ENCODE data around the gene AXL. TPM values are rescaled to one million over a fixed set of nuclear protein-coding genes. Genes with fewer than 3 reads are reported as not detected.

AXL gene
- total and polyA plus RNA-seq, 9 of the 15 experiments (the other 6 are each of a cell fraction or from before 2014, with no cell fraction given): 0.80 to 6.6 (median 1.6) TPM

DNA sequence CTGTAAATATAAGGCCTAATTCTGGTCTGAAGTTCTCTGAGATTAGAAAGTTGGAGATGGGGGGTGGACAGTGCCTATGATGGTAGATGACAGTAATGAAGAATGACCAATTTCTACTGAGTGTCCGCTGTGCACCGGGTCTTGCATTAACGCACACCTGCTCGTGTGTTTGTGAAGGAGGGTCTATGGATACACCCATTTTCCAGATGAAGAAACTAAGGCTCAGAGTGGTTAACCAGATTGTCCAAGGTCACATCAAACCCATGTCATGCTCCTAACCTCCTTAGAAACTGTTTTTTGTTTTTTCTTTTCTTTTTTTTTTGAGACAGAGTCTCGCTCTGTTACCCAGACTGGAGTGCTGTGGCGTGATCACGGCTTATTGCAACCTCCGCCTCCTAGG is 13.7 kb downstream of the AXL start:
- POLR2A ChIA-PET: no interaction called here
- H3K9ac ChIP-seq (ENCODE audit: insufficient read depth in 1 of 2, low read depth in 2 of 2, low read length in 2 of 2): no peak overlapping the region
- no peaks in the 10 kb centered on the region for H3K36me3 ChIP-seq (ENCODE audit: control insufficient read depth, insufficient read depth, low read length)
- in situ Hi-C loops (cut with MboI): no loop called here
- 86% methylated on average over 8 of the region's 8 CpGs for WGBS (ENCODE audit: insufficient coverage, low coverage, missing lambda C conversion rate)
- TF ChIP-seq RBM25 (IDR thresholded peaks at IDR 0.05; ENCODE audit: low read depth, low read length, severe bottlenecking): peak; percentile 94
- no peak for TF ChIP-seq SETDB1 (IDR thresholded peaks at IDR 0.05; ENCODE audit: low read length)
- peak; percentile 58; the same call in 1 of the 2 replicates for TF ChIP-seq BCOR (IDR thresholded peaks at IDR 0.05)
- TF ChIP-seq KDM1A (IDR thresholded peaks at IDR 0.05): peak in 1 of 2 experiments; percentile 30; a peak in 1 of 4 replicates
- TF ChIP-seq ZNF212 (CRISPR knock-in tag; IDR thresholded peaks at IDR 0.05): no peak
- TF ChIP-seq ADNP (tag; IDR thresholded peaks at IDR 0.05): peak; percentile 52; the same call in 1 of the 2 replicates
- no peak for TF ChIP-seq THAP12 (CRISPR knock-in tag; IDR thresholded peaks at IDR 0.05)
- no peak for TF ChIP-seq CTBP1 (IDR thresholded peaks at IDR 0.05; ENCODE audit: borderline replicate concordance)
- peaks cover 0 to 4% of the 10 kb centered on the region in 2 experiments; a peak in 2 of 5 replicates for H3K4me1 ChIP-seq (replicated peaks in 1 of 2; ENCODE audit: control insufficient read depth in 2 of 2, insufficient read depth in 2 of 2, low read length in 2 of 2)
- no peaks in the 10 kb centered on the region for H3K79me2 ChIP-seq (ENCODE audit: control insufficient read depth, insufficient read depth, low read length)
- no peak for ATAC-seq
- BruUV-seq (replicated peaks): no TSS peak
- no peaks in the 10 kb centered on the region for H3K9me1 ChIP-seq (ENCODE audit: control insufficient read depth, insufficient read depth, low read length)
- no peak for DNase-seq (ENCODE audit: extremely low read depth in 1 of 4, low spot score in 3 of 4)
- CTCF ChIA-PET (ENCODE audit: low intra/inter-chr PET ratio): no interaction called here
- no peak overlapping the region for H2AFZ ChIP-seq (ENCODE audit: low read depth, low read length)
- H3K27me3 ChIP-seq (ENCODE audit: control insufficient read depth in 2 of 2, insufficient read depth in 2 of 2, low read length in 2 of 2): peaks cover 0 to 1% of the 10 kb centered on the region in 2 experiments; a peak in 2 of 5 replicates
- H4K20me1 ChIP-seq (replicated peaks; ENCODE audit: control insufficient read depth, insufficient read depth, low read length): no peaks in the 10 kb centered on the region
- intact Hi-C loops (cut with micrococcal nuclease): no loop called here
- no peak overlapping the region for H3K4me3 ChIP-seq
- no peak overlapping the region for H3K27ac ChIP-seq (ENCODE audit: extremely low read depth, low read depth, low read length)
- FAIRE-seq: no peak
- H3K9me3 ChIP-seq (replicated peaks; ENCODE audit: control insufficient read depth, insufficient read depth, low read depth, low read length): no peaks in the 10 kb centered on the region
- H3K4me2 ChIP-seq (ENCODE audit: insufficient read depth, low read length): no peak overlapping the region
